Choroid plexus epithelial cell (primary cell): Measurements from ENCODE around the gene HDDC3.

Experiments used
- DNase-seq: peaks from one replicate; pipeline ENCODE4 v3.0.0-alpha.2; 2010; ENCODE audit warnings: low read depth
- H3K4me3 ChIP-seq: 2 replicates; pipeline ENCODE4 v1.5.1; 2011; ENCODE audit warnings: low read depth, mild to moderate bottlenecking, control low read depth, low read length, moderate library complexity
- TF ChIP-seq, protein P1 (sequence below): conservative IDR thresholded peaks from 2 replicates; pipeline ENCODE4 v1.5.1; 2011; ENCODE audit warnings: low read depth, mild to moderate bottlenecking, control low read depth, inconsistent platforms, low read length, moderate library complexity

Gene HDDC3

DNA sequence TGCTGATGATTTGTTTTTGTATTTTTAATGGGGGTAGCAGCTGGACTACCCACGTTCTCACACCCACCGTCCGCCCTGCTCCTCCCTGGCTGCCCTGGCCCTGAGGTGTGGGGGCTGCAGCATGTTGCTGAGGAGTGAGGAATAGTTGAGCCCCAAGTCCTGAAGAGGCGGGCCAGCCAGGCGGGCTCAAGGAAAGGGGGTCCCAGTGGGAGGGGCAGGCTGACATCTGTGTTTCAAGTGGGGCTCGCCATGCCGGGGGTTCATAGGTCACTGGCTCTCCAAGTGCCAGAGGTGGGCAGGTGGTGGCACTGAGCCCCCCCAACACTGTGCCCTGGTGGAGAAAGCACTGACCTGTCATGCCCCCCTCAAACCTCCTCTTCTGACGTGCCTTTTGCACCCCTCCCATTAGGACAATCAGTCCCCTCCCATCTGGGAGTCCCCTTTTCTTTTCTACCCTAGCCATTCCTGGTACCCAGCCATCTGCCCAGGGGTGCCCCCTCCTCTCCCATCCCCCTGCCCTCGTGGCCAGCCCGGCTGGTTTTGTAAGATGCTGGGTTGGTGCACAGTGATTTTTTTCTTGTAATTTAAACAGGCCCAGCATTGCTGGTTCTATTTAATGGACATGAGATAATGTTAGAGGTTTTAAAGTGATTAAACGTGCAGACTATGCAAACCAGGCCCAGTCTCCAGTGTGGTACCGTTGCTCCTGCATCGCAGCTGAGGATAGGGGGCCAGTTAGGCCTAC, 49.4 kb downstream of the HDDC3 start:
- no peak for DNase-seq
- no peak overlapping the region for H3K4me3 ChIP-seq
- TF ChIP-seq, protein P1, sequence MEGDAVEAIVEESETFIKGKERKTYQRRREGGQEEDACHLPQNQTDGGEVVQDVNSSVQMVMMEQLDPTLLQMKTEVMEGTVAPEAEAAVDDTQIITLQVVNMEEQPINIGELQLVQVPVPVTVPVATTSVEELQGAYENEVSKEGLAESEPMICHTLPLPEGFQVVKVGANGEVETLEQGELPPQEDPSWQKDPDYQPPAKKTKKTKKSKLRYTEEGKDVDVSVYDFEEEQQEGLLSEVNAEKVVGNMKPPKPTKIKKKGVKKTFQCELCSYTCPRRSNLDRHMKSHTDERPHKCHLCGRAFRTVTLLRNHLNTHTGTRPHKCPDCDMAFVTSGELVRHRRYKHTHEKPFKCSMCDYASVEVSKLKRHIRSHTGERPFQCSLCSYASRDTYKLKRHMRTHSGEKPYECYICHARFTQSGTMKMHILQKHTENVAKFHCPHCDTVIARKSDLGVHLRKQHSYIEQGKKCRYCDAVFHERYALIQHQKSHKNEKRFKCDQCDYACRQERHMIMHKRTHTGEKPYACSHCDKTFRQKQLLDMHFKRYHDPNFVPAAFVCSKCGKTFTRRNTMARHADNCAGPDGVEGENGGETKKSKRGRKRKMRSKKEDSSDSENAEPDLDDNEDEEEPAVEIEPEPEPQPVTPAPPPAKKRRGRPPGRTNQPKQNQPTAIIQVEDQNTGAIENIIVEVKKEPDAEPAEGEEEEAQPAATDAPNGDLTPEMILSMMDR = no peak

DNA sequence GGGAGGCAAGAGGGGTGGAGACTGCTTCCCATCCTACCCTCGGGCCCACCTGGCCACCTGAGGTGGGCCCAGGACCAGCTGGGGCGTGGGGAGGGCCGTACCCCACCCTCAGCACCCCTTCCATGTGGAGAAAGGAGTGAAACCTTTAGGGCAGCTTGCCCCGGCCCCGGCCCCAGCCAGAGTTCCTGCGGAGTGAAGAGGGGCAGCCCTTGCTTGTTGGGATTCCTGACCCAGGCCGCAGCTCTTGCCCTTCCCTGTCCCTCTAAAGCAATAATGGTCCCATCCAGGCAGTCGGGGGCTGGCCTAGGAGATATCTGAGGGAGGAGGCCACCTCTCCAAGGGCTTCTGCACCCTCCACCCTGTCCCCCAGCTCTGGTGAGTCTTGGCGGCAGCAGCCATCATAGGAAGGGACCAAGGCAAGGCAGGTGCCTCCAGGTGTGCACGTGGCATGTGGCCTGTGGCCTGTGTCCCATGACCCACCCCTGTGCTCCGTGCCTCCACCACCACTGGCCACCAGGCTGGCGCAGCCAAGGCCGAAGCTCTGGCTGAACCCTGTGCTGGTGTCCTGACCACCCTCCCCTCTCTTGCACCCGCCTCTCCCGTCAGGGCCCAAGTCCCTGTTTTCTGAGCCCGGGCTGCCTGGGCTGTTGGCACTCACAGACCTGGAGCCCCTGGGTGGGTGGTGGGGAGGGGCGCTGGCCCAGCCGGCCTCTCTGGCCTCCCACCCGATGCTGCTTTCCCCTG, 50.2 kb downstream of the HDDC3 start:
- TF ChIP-seq, protein P1 = no peak
- H3K4me3 ChIP-seq = no peak overlapping the region
- no peak for DNase-seq

DNA sequence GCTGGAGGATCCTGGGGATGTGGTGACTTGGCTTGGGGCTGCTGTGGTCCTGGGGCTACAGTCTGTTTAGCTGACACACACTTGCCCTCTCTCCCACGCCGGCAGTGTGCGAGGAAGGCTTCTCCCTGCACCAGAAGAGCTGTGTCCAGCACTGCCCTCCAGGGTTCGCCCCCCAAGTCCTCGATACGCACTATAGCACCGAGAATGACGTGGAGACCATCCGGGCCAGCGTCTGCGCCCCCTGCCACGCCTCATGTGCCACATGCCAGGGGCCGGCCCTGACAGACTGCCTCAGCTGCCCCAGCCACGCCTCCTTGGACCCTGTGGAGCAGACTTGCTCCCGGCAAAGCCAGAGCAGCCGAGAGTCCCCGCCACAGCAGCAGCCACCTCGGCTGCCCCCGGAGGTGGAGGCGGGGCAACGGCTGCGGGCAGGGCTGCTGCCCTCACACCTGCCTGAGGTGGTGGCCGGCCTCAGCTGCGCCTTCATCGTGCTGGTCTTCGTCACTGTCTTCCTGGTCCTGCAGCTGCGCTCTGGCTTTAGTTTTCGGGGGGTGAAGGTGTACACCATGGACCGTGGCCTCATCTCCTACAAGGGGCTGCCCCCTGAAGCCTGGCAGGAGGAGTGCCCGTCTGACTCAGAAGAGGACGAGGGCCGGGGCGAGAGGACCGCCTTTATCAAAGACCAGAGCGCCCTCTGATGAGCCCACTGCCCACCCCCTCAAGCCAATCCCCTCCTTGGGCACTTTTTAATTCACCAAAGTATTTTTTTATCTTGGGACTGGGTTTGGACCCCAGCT, 51.0 kb downstream of the HDDC3 start:
- no peak overlapping the region for H3K4me3 ChIP-seq
- no peak for DNase-seq
- TF ChIP-seq, protein P1 = no peak

DNA sequence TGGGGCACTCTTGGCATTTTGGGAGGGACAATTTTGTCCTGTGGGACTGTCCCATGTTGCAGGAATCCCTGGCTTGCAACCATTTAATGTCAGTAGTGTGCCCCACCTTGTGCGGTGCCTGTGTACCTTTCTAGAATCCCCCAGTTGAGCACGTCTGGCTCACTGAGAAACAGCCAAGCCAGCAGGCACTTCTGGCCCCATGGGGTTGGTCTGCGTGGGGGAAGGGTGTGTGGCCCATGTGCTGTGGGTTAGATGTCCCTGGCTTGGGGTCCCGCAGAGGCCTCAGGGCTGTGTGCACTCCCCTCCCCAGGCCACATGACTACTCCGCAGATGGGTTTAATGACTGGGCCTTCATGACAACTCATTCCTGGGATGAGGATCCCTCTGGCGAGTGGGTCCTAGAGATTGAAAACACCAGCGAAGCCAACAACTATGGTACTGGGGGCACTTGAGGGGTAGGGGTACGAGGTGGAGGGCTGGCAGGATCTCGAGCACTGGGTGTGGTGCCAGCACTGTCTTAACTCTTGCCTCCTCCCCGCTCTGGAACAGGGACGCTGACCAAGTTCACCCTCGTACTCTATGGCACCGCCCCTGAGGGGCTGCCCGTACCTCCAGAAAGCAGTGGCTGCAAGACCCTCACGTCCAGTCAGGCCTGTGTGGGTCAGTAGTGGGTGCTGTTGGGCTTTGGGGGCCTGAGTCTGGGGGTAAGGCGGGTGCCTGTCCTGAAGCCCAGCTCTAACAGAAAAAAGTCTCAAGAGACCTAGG, 51.8 kb downstream of the HDDC3 start:
- TF ChIP-seq, protein P1 = no peak

More for the DNA sequence above, 51.8 kb downstream of the HDDC3 start:
- no peak overlapping the region for H3K4me3 ChIP-seq
- no peak for DNase-seq
